Measurements from ENCODE around the gene TCP10L. TPM values are rescaled to one million over a fixed set of nuclear protein-coding genes. Genes with fewer than 3 reads are reported as not detected.

The TCP10L gene
- total and polyA plus RNA-seq, 2 of the 4 experiments (the other 2 are of a cell fraction) = 0.09 TPM; not detected in 1

GRCh38 chr21:32608851-32609250 lies 23.5 kb upstream of the TCP10L start:
- ChIA-PET CTCF (interaction anchor here (0.7 to 4.3 kb wide), 2 partner anchors 8 to 19 kb away, joined by 3 to 26 read pairs; no protein-coding TSS in a partner anchor), POLR2A (ENCODE audit: unreplicated experiment) (no interaction called here)
- Histone ChIP-seq H2BK5ac (ENCODE audit: low read depth, low read length, poor library complexity, severe bottlenecking) (no peak overlapping the region), H4K91ac (ENCODE audit: insufficient read depth, low read depth, low read length) (no peak overlapping the region), H3K4me1 (ENCODE audit: control insufficient read depth, insufficient read depth, low read length) (peaks cover 2% of the 10 kb centered on the region; the same call in 1 of the 2 replicates), H3K36me3 (ENCODE audit: control insufficient read depth, insufficient read depth, low read length) (peaks cover 23% of the 10 kb centered on the region), H3K4ac (ENCODE audit: low read depth, low read length) (no peak overlapping the region), H3K23ac (ENCODE audit: low read depth, low read length) (no peak overlapping the region), H3K9me3 (ENCODE audit: control insufficient read depth, insufficient read depth, low read length) (no peaks in the 10 kb centered on the region), H3K27ac (ENCODE audit: insufficient read depth, low read length) (no peak overlapping the region), H3K27me3 (ENCODE audit: control insufficient read depth, insufficient read depth, low read length) (no peaks in the 10 kb centered on the region), H2AK5ac (ENCODE audit: low read depth, low read length) (no peak overlapping the region), H4K5ac (ENCODE audit: low read depth, low read length) (no peak overlapping the region), H3K14ac (replicated peaks; ENCODE audit: low read depth, low read length) (no peak overlapping the region), H3K18ac (ENCODE audit: low read depth, low read length) (no peak overlapping the region), H2AK9ac (replicated peaks; ENCODE audit: low read depth, low read length, poor library complexity) (no peak overlapping the region), H2AFZ (replicated peaks; ENCODE audit: low read length, poor library complexity) (no peak overlapping the region), H3K79me1 (ENCODE audit: low read depth in 1 of 2, low read length in 2 of 2) (peaks cover 16 to 18% of the 10 kb centered on the region in 2 experiments), H2BK120ac (ENCODE audit: low read depth, low read length) (no peak overlapping the region), H4K8ac (ENCODE audit: low read depth in 2 of 2, low read length in 2 of 2) (no peak overlapping the region), H2BK15ac (ENCODE audit: low read depth, low read length) (no peak overlapping the region), H3K9me1 (ENCODE audit: insufficient read depth, low read length) (no peaks in the 10 kb centered on the region), H4K20me1 (ENCODE audit: insufficient read depth, low read length) (peaks cover 4% of the 10 kb centered on the region; the same call in 1 of the 2 replicates), H3K4me3 (ENCODE audit: insufficient read depth, low read depth, low read length) (no peak overlapping the region), H3K4me2 (ENCODE audit: low read depth, low read length) (no peak overlapping the region), H3K9ac (ENCODE audit: low read depth, low read length) (no peak overlapping the region), H2BK20ac (ENCODE audit: low read depth, low read length) (no peak overlapping the region), H3K56ac (ENCODE audit: extremely low read depth, insufficient read depth, low read length) (no peak overlapping the region)
- no peak for ATAC-seq (ENCODE audit: low read depth)
- dilution Hi-C loops (cut with HindIII; ENCODE audit: low sequenced_read_pairs, unreplicated experiment) (no loop called here), intact Hi-C loops (cut with micrococcal nuclease) (no loop called here), in situ Hi-C loops (cut with MboI; ENCODE audit: low sequenced_read_pairs) (no loop called here)
- TF ChIP-seq USF2 (IDR thresholded peaks at IDR 0.05; ENCODE audit: low read depth, low read length) (no peak), CTCF (conservative IDR thresholded peaks at IDR 0.05; ENCODE audit: low read depth, low read length) (no peak), RFX5 (IDR thresholded peaks at IDR 0.05; ENCODE audit: low read depth, low read length) (no peak), MAZ (IDR thresholded peaks at IDR 0.05; ENCODE audit: borderline replicate concordance, low read depth, low read length) (no peak), CEBPB (IDR thresholded peaks at IDR 0.05; ENCODE audit: low read depth, low read length) (no peak), MAFK (IDR thresholded peaks at IDR 0.05; ENCODE audit: low read depth, low read length) (no peak), NFE2L2 (IDR thresholded peaks at IDR 0.05; ENCODE audit: low read depth, low read length) (no peak), BHLHE40 (IDR thresholded peaks at IDR 0.05; ENCODE audit: low read depth, low read length) (no peak), ELK1 (IDR thresholded peaks at IDR 0.05; ENCODE audit: borderline replicate concordance, low read depth, low read length) (no peak), FOS (IDR thresholded peaks at IDR 0.05; ENCODE audit: low read depth, low read length) (no peak), MXI1 (IDR thresholded peaks at IDR 0.05; ENCODE audit: borderline replicate concordance, low read depth, low read length) (no peak), CHD1 (IDR thresholded peaks at IDR 0.05; ENCODE audit: low read depth, low read length) (no peak)
- WGBS, 2 experiments (ENCODE audit: extremely low coverage in 2 of 2, insufficient read length in 1 of 2) = 100% methylated on average over 1 of the region's 5 CpGs; no CpG with 5 or more reads in 1 of the 2 experiments
- BruUV-seq (replicated peaks) = no TSS peak
- DNase-seq = no peak

Data from IMR-90 (cell line).